Stomach (tissue), 4 donors: ENCODE results near the gene STARD8.

Experiments used
- POLR2A ChIP-seq, 4 donors: fragments of 450-650 bp; IDR thresholded peaks; one replicate each; pipeline ENCODE4 v1.6.1; 2016; ENCODE audit warnings: antibody characterized with exemption in 4 of 4, control low read depth in 2 of 4, mild to moderate bottlenecking in 1 of 4, moderate library complexity in 1 of 4
- TF ChIP-seq, protein P1 (sequence below), 7 experiments: fragments of 450-650 bp in 4 of 7; fragments of 200-600 bp in 3 of 7; sonication (generic) in 3 of 7; IDR thresholded peaks; one replicate each; pipeline ENCODE4 v1.5.1; 2016 to 2019; ENCODE audit warnings: antibody characterized with exemption in 7 of 7, control low read depth in 2 of 7, mild to moderate bottlenecking in 1 of 7

GRCh38 chrX:68703846-68704245 lies 56.4 kb downstream of the STARD8 start:
- TF ChIP-seq, protein P1, sequence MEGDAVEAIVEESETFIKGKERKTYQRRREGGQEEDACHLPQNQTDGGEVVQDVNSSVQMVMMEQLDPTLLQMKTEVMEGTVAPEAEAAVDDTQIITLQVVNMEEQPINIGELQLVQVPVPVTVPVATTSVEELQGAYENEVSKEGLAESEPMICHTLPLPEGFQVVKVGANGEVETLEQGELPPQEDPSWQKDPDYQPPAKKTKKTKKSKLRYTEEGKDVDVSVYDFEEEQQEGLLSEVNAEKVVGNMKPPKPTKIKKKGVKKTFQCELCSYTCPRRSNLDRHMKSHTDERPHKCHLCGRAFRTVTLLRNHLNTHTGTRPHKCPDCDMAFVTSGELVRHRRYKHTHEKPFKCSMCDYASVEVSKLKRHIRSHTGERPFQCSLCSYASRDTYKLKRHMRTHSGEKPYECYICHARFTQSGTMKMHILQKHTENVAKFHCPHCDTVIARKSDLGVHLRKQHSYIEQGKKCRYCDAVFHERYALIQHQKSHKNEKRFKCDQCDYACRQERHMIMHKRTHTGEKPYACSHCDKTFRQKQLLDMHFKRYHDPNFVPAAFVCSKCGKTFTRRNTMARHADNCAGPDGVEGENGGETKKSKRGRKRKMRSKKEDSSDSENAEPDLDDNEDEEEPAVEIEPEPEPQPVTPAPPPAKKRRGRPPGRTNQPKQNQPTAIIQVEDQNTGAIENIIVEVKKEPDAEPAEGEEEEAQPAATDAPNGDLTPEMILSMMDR (IDR thresholded peaks at IDR 0.05) = no peak
- no peak for TF ChIP-seq POLR2A (IDR thresholded peaks at IDR 0.05)
